Measurements from ENCODE around the gene IQSEC1.

IQSEC1 gene

DNA sequence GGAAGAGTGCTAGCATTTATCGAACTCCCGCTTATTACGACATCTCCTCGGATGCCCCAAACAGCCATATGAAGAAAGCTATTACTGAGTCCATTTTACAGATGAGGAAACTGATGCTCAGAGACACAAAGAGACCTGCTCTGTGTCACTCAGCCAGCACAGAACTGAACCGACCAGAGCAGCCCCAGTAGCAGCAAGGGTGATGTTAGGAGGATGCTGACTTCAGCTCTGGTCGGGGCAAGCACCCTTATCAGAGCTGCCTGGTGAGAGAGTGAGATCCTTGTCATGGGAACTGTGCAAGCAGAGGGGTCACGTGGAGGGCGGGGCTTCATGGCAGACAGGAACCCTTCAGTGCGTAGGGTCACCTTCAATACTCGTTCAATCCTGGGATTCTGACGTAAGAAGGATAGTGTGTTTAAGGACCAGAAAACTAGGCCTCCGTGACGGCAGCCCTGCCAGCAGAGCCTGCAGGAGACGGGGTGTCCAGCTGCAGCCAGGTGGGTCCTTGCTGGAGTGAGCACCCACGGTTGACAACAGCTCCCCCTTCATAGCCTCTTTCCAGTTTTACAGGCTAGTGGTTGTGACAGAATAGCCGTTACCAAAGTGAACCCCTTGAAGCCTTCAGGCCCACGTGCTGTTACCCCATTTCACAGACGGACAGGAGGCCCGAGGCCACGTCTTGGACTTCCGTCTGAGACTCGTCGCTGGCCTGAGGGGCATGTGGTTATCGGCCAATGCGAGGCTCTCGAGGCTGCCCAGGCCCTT, 12.0 kb upstream of the IQSEC1 start:
- no peak for DNase-seq (ENCODE audit: low read depth)

DNA sequence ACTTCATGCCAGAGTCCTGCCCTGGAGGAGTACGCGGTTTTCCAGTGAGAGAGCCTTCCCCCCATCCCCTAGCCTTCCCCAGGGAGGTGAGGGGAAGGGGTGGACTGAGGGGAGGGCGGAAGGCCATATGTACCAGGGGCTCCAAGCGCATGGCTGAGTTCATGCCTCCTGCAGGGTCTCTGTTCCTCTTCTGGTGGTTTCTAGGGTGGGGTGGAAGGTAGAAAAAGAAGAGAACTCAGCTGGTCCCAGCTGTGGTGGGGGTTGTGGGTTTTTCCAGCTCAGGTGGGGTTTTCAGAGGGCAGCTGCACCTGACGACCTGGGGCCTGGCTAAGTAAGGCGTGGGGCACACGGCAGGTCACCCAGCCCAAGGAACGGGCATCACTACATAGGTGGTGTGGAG, 10.7 kb upstream of the IQSEC1 start:
- no peak for DNase-seq (ENCODE audit: low read depth)

DNA sequence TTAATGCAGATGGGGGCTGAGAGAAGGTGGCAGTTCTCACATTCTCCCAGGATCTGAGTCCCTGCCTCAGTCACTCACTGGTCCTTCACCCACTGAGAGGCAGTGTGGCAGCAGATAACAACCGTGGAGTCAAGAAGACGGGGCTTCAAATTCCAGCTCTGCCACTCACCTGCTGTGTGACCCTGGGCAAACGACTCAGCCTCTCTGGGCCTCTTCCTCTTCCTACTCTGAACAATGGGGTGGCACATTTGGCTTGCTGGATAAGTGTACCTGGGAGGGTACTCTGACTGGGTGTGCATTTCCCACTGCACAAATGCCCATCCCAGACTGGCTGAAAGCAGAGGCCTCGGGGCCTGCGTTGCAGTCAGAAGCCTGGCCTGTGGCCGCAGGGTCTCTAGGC, 10.0 kb upstream of the IQSEC1 start:
- DNase-seq (ENCODE audit: low read depth): no peak

DNA sequence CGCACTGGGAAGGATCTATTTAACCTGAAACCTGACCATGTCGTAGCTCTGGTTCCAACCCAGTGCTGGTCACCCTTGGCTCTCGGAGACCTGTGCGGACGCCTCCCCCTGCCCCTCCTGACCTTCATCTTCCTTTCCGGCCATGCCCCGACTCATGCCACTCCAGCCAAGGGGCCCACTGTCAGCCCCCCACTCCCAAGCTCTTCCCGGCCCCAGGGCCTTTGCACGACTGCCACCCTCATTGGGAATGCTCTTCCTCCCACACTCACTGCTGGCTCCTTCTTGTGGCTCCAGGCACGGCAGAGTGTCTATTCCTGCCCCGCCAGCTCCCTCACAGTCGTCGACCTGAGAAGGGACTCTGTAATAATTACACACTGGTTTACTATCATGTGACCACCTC, 9.4 kb upstream of the IQSEC1 start:
- DNase-seq (ENCODE audit: low read depth): no peak

DNA sequence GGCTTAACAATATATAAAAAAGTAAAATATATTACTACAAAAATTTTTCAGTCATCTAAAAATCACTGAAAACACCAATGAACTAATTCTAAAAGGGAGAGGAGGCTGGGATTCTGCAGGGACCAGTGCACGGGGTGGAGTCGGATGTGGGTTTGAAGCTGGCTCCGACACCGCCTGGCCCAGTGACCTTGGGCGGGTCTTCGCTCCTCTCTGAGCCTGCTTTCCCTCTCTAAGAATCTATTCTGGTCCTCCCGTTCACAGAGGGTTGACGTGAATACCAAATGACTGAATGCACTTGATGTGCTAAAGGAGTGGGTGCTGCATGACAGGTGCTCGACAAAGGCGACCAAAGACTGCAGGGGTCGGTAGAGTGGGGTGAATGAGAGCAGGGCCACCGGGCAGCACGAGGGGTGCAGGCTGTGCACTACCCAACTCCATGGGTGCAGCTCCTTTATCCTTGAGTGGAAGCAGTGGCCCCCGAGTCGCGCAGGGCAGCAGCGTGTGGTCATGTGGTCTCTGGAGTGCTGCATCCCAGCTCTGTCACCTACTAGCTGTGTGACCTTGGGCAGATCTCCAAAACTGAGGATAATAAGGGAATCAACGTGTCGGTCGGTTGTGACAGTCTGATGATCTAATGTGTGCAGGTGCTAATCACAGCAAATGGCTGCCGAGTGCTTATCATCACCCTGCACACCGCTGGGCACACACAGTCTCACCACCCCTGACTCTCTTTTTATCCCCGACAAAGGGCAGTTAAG, 8.6 kb upstream of the IQSEC1 start:
- DNase-seq (ENCODE audit: low read depth): no peak

DNA sequence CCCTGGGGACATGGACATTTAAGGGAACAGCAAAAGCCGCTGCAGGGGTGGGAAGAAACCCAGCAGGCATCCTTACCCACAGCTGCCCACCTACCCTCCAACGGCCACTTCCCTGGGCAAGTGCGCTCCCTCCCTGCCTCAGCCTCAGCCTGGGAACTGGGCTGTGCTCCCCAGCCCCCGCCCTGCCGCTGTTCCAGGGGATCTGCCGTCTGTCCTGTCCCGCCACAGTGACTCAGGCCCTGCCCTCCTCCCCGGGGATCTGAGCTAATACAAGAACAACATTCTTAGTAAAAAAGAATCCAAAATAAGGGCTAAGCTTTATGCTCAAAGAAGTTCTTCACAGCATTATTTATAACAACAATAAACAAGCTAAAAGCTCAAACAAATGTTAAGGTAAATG, 7.4 kb upstream of the IQSEC1 start:
- no peak for DNase-seq (ENCODE audit: low read depth)

DNA sequence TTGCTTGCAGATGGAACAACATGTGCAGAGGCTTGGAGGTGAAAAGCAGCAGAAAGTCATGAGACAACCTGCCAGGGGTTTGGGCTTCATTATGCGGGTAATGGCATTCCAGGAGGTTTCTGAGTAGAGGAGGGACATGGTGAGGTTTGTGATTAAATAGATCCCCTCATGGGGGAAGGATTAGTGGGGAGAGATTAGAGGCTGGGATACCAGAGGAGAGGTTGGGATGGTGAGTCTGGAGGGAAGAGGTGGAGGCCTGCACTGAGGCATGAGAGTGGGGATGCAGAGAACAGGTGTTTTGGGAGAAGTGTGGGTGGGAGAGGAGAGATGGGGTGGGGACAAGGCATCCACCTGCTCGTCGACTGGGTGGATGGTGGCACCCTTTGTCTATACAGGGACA, 6.8 kb upstream of the IQSEC1 start:
- DNase-seq (ENCODE audit: low read depth): no peak

DNA sequence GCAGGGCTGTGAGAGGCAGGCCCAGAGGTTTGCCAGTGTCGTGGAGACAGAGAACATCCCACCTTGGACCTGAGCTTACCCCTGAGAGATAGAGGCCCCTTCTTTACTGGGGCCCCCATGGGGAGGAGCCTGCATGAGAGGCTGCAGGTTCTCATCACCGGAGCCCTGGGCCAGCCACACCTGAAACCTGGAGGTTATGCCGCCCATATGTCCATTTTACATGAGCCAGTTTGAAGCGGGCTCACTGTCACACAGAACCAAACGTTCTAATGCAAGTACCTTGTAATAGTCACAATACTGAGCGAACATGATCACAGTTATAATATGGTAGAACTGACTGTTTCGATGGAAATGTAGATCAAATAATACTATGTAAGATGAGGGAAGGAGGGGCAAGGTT, 6.3 kb upstream of the IQSEC1 start:
- no peak for DNase-seq (ENCODE audit: low read depth)

DNA sequence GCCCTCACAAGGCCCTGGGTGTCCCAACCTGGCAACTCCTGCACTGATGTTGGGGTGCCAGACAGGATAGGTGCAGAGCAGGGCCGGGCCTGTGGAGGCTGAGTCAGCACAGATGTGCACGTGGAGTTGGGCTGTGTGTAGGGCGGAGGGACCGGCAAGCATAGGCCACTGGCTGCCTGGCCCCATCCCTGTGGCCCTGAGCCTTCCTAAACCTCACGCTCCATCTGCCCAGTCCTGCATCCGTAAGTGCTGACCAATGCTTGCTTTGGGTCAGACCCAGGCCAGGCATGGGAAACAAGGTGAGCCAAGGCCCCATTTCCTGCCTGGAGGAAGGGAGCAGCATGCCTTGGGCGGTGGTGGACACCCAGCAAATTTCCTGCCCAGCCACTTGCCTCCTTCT, 5.8 kb upstream of the IQSEC1 start:
- DNase-seq (ENCODE audit: low read depth): no peak

DNA sequence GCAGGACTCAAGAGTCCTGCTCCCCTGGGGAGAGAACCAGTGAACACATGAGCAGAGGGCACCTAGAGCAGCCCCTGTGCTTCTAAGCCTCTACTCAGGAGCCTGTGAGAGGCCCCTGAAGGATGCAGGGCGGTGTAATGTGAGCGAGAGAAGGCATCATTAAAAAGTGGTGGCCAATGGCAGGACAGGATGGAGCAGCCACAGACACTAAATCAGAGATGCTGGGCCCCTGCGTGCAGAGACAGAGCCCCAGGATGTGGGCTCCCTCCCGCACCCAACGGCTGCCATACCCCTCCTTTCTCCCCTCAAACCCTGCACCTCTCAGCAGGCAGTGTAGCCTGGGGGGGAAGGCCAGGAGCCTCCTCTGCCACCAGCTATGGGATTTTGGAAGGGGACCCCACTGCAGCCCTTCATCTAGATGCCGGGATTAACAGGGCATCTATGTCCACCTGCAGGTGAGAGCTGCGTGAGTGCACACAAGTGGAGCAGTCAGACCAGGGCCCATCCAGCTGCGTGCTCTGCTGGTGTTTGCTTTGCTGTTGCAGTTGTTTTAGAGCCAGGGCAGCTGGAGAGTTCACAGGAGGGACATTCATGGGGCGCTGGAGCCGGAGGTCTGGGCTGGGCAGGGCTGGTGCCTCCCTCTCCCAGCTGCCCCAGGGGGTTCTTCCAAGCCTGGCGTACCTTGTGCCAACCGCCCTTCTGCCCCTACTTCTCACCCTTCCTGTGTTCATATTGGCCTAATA, 5.1 kb upstream of the IQSEC1 start:
- DNase-seq (ENCODE audit: low read depth): no peak

DNA sequence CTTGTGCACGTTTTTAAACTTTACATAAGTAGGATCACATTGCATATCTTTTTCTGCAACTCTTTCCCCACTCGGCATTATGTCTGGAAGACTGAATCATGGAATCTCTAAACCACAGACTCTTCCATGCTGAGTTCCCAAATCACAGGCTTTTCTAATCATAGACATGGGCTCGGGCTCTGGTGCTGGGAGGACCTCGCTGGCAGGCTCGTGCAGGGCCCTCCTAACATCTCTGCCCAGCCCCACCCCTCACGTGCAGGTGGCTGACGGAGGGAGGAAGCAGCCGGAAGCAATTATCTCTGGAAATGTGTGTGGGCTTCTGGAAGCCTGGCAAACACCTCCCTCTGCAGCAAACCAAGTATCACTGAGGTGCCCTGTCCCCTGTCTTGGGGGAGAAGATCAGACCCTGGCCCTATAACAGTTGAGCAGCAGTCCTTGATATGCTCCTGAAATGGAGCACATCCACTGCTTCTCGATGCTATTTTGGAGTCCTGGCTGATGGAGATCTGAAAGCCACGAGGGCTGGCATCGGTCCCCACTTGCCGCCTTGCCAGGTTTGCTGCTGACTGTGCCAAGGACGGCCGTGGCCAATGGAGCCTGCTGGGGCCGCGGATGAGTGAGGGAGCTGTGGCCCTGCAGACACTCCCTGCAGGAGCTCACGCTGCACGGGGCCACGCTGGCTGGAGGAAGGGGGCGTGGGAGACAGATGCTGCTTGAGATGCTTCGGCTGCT, 4.4 kb upstream of the IQSEC1 start:
- DNase-seq (ENCODE audit: low read depth): no peak

DNA sequence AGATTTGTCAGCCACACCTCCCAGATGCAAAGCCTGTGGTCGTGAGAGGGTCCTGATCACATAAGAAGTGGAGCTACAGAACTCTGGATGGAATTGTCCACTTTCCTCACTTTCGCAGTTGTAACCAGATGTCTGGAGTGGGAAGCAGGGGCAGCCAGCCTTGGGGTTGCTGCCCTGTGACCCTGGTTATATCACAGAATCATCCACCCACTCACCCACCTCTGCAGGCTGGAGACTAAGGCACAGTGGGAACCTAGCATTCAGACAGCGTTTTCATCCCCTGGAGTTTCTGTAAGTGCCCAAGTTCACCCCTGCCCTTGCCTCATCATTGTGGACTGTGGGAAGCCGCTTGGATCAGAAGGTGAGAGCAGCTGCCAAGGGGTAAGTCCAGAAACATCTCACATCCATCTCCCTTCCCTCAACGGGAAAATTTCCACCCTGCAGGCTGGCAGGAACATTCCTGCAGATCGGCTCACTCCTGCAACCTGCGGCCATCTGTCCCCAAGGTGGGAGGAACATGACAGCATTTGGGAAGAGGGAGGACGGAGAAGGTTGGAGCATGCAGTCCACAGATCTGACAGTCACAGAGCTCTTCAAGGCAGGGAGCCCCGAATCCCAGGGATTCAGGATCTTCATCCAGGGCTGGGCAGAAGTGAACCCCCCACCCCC, 2.9 kb upstream of the IQSEC1 start:
- no peak for DNase-seq (ENCODE audit: low read depth)

DNA sequence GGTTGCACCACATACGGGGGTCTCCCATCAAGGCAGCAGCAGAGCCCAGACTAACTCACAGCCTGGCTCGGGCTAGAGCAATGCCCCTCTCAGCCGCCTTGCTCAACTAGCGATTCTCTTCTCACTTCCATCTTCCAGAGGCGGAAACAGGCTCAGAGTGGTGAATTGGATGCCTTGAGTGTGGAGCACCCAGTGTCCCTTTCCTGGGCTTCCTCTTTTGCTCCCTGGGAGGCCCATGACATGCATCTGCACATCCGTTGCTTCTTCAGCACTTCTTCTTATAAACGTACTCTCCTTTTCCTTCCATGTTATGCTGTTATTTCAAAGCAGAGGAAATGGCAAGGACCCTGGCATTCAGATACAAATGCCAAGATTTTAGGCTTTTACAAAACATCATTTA, 2.1 kb upstream of the IQSEC1 start:
- DNase-seq (ENCODE audit: low read depth): no peak

DNA sequence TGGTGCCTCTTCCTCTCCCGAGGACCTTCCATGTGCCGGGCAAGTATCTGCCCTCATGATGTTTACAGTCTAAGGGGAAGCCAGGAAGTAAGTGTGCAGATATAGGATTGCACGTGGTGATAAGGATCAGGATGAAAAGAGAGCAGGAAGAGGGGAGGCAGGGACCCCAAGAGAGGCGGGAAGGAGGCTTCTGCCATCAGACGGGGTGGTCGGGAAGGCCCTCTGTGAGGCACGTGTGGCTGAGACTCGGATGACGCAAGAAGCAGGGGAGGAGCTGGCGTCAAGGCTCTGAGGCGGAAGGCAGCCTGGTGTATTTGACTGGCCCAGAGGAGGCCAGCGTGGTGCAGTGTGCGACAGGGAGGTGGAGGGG, 762 bp upstream of the IQSEC1 start:
- DNase-seq (ENCODE audit: low read depth): no peak

DNA sequence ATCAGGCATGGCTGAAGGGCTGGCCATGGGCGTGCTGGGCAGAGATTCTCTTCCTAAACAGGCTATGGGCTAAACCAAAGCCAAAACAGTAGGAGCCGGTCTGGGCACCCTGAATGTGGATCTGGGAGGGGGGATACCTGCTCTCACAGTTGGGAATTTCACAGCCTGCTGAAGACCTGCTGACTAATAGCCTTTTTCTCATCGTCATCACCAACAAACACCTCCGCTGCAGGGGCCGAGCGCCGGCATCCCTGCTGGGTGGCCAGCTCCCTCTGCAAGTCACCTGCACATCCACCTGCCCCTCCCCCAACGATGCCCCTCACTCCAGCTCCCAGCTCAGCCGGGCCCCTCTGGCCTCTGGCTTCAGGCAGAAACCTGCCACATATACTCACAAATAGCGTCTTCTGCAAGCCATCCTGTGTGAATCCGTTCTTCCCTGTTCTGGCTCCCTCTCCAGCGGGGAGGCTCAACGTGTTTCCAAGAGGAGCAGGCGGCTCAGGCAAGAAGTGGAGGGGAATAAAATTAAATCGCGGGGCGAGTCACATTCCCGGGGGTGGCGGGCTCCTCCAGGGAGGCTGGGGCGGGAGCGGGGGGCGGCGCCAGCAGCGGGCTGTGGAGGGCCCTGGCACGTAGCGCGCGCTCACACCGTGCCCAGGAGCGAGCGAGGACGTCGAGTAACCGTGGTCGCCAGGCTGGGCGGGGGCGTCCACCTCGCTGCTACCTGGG, 466 bp downstream of the IQSEC1 start:
- DNase-seq (ENCODE audit: low read depth): no peak

DNA sequence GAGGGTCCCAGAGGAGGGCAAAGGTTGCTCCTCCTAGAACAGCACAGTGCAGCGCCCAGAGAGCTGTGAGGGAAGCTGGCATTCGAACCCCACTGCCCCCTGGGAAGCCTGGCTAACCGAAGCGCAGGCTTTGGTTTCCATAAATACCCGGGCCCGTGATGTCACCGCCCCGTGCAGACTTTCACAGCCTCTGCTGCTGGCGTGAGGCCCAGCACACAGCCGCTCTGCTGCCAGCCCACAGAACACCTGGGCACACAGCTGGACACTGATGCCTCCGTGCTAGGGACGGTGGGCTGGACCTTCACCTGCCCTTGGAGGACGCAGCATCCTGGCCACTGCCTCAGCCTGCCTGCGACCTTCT, 1.0 kb downstream of the IQSEC1 start:
- DNase-seq (ENCODE audit: low read depth): no peak

DNA sequence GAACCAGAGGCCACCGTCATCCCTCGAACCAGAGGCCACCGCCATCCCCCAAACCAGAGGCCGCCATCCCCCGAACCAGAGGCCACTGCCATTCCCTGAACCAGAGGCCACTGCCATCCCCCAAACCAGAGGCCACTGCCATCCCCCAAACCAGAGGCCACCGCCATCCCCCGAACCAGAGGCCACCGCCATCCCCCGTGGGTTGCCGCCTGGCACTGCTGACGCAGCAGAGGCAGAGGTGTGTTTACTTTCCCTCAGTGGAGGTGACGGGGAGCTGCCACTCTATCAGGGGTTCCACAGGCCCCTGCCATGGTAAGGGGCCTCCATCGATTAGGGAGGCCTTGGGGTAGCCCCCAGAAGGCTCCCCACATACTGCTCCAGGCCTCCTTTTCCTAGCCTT, 1.5 kb downstream of the IQSEC1 start:
- no peak for DNase-seq (ENCODE audit: low read depth)

DNA sequence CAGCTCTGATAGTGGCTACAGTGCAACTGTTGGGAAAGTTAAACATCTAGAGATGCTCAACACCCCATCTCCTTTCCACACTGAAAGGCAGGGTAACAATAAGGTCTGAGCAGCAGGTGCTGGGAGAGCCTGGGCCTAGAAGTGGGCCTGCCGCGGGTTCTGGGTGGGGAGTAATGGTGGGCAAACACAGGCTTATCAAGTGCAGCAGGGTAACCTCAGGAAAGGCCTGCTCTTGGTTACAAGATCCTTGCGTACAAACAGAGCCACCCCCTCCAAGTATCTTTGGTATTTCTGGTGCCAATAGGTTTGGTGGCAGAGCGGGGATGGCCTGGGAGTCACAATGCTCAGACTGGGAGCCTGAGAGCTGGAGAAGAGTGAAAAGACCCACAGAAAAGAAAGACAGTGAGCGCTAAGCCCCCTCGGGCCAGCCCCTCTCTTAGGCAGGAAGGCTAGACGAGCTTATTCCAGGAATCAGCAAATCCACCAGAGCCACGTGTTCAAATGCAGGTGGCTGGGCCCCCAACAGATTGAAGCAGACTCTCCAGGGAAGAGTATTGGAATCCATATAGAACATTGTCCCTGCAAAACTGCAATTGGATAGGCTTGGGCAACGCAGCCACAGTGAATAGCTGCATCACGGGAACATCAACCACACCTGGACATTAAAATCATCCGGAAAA, 2.7 kb downstream of the IQSEC1 start:
- DNase-seq (ENCODE audit: low read depth): no peak

DNA sequence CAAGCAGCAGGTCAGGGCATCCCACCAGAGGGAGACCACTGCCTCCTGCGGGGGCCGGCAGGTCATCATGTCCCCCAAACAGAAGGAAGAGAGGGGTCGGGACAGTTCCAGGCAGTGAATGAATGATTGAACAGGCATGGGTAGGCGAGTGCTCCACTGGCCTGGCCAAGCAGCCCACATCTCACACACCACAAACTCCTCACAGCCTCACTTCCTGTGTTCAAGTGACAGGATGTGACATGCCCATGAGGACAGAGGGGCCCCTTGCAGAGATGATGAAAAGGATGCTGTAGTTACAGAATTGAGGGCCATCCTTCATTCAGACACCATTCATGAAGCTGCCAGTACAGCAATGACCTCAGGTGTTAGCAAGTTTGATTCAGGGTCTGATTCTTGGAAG, 3.7 kb downstream of the IQSEC1 start:
- no peak for DNase-seq (ENCODE audit: low read depth)

DNA sequence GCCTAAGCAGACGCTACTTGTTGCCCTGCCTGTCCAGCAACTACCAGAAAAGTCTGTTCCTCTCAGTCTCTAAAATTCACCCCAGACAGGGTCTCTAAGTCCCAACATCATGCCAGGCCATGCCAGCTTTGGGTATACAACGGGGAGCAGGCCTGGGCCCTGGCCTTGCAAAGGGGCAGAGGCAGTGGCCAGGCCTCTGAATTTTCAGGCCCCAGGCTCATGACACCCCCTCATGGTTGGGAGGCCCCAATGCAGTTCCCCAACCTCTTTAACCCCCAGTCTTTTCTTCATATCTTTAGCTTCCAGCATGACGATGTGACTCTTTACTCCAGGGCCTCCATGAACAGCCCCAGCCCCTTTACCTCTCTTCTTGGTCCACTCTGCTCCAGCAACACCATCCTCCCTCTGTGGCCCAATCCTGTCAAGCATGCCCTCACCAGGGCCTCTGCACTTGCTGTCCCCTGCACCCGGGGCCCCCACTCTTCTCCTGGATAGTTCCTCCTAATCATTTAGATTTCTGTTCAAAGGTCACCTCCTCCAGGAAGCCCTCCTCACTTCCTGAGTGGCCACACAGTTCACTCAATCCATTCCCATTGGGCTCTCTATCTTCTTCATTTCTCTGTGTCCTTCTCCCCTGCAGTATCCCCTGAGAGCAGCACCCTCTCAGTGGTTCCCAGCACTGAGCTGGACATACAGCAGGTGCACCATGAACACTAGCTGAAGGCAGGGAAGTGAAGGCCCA, 4.8 kb downstream of the IQSEC1 start:
- DNase-seq (ENCODE audit: low read depth): no peak

Data from iris pigment epithelial cell (primary cell).